Loucy (cell line): Measurements from ENCODE around the gene OAS1.

Source experiments
- CTCF ChIP-seq: fragments of 200-600 bp; sonication (generic); conservative IDR thresholded peaks from 2 replicates; pipeline ENCODE4 v1.5.1; 2014; ENCODE audit warnings: mild to moderate bottlenecking, antibody characterized with exemption, low read length
- EZH2phosphoT487 ChIP-seq: fragments of 200-600 bp; IDR thresholded peaks from 2 replicates; pipeline ENCODE4 v1.6.1; 2018; ENCODE audit warnings: antibody characterized with exemption, mild to moderate bottlenecking, moderate library complexity, borderline replicate concordance

DNA sequence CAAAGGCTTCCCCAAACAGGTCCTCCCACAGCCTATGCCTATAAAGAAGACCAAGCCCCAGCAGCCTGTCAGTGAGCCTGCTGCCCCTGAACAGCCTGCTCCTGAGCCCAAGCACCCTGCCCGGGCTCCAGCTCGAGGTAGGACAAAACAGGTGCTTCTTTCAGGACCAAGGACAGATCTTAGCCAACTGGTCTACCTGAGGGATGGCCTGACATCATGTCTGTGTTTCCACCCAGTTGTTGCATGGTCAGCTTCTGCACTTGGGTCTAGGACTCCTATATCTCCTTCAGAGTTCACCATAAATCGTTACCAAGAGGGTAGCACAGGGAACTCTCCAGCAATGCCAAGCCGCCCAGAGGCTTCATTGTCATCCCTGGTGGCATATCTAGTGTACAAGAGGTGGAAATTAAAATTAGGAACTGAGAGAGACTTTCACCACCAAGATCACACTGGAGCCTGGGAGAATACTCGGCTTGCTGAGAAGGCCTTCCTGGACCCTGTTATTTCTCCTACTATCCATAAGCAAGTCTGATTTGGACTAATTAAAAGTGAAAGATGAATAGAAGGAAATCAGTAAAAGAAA, 38.2 kb upstream of the OAS1 start:
- no peak for TF ChIP-seq EZH2phosphoT487
- TF ChIP-seq CTCF, result no peak
